H9 (cell line): Measurements from ENCODE around the gene ZNF444. TPM values are rescaled to one million over a fixed set of nuclear protein-coding genes. Genes with fewer than 3 reads are reported as not detected.

Source experiments
- DNase-seq: peaks from one replicate; pipeline ENCODE4 v3.0.0-alpha.2; 2017
- H2AFZ ChIP-seq: one replicate; pipeline ENCODE4 v1.6.1; 2013; ENCODE audit warnings: mild to moderate bottlenecking, low read length, control low read depth, moderate library complexity
- H2AK5ac ChIP-seq: 2 replicates; pipeline ENCODE4 v1.6.1; 2013; ENCODE audit warnings: low read length, control low read depth, mixed read lengths; ENCODE audit not compliant: insufficient read length
- H2BK120ac ChIP-seq: one replicate; pipeline ENCODE4 v1.6.1; 2013; ENCODE audit warnings: low read depth, mild to moderate bottlenecking, low read length, control low read depth, inconsistent platforms; ENCODE audit not compliant: poor library complexity, severe bottlenecking
- H2BK12ac ChIP-seq: 2 replicates; pipeline ENCODE4 v1.6.1; 2013; ENCODE audit warnings: low read length, control low read depth, mixed read lengths, low read depth; ENCODE audit not compliant: insufficient read length
- H2BK15ac ChIP-seq: 2 replicates; pipeline ENCODE4 v1.6.1; 2013; ENCODE audit warnings: low read depth, low read length, control low read depth
- H2BK20ac ChIP-seq: one replicate; pipeline ENCODE4 v1.6.1; 2013; ENCODE audit warnings: low read depth, mild to moderate bottlenecking, low read length, control low read depth, inconsistent platforms; ENCODE audit not compliant: poor library complexity, severe bottlenecking
- H2BK5ac ChIP-seq: 2 replicates; pipeline ENCODE4 v1.6.1; 2013; ENCODE audit warnings: low read length, control low read depth, mixed read lengths; ENCODE audit not compliant: insufficient read length
- H3K14ac ChIP-seq: 2 replicates; pipeline ENCODE4 v1.6.1; 2013; ENCODE audit warnings: low read length, control low read depth; ENCODE audit not compliant: insufficient read depth
- H3K18ac ChIP-seq: 2 replicates; pipeline ENCODE4 v1.6.1; 2013; ENCODE audit warnings: low read depth, mild to moderate bottlenecking, mixed read lengths, low read length, control low read depth; ENCODE audit not compliant: insufficient read length
- H3K23ac ChIP-seq: 2 replicates; pipeline ENCODE4 v1.6.1; 2013; ENCODE audit warnings: low read length, control low read depth, mixed read lengths, low read depth; ENCODE audit not compliant: insufficient read length
- H3K23me2 ChIP-seq: 2 replicates; pipeline ENCODE4 v1.6.1; 2013; ENCODE audit warnings: low read depth, mild to moderate bottlenecking, mixed read lengths, low read length, control low read depth; ENCODE audit not compliant: insufficient read length, poor library complexity, severe bottlenecking
- H3K27ac ChIP-seq: 2 replicates; pipeline ENCODE4 v1.5.1; 2013; ENCODE audit warnings: low read length, control low read depth, mixed read lengths, low read depth; ENCODE audit not compliant: insufficient read length
- H3K27me3 ChIP-seq: 2 replicates; pipeline ENCODE4 v1.6.1; 2013; ENCODE audit warnings: low read length, control low read depth, inconsistent platforms; ENCODE audit not compliant: insufficient read depth
- H3K4ac ChIP-seq: 2 replicates; pipeline ENCODE4 v1.6.1; 2013; ENCODE audit warnings: low read depth, mild to moderate bottlenecking, control low read depth, inconsistent platforms, low read length, moderate library complexity
- H3K4me1 ChIP-seq: 2 replicates; pipeline ENCODE4 v1.6.1; 2013; ENCODE audit warnings: low read length, control low read depth, inconsistent platforms; ENCODE audit not compliant: insufficient read depth
- H3K4me2 ChIP-seq: 2 replicates; pipeline ENCODE4 v1.6.1; 2013; ENCODE audit warnings: low read length, control low read depth, mixed read lengths; ENCODE audit not compliant: insufficient read length, insufficient read depth
- H3K56ac ChIP-seq: 2 replicates; pipeline ENCODE4 v1.6.1; 2013; ENCODE audit warnings: low read depth, mild to moderate bottlenecking, mixed read lengths, low read length, control low read depth; ENCODE audit not compliant: insufficient read length
- H3K79me1 ChIP-seq: 2 replicates; pipeline ENCODE4 v1.6.1; 2013; ENCODE audit warnings: low read depth, mild to moderate bottlenecking, moderate library complexity, low read length, control low read depth, inconsistent platforms; ENCODE audit not compliant: insufficient read depth, poor library complexity, severe bottlenecking
- H3K79me2 ChIP-seq: 2 replicates; pipeline ENCODE4 v1.6.1; 2013; ENCODE audit warnings: low read length, control low read depth, inconsistent platforms; ENCODE audit not compliant: insufficient read depth
- H3K9ac ChIP-seq: 2 replicates; pipeline ENCODE4 v1.6.1; 2013; ENCODE audit warnings: low read length, control low read depth, mixed read lengths; ENCODE audit not compliant: insufficient read length; ENCODE audit errors: extremely low read depth
- H3K9me3 ChIP-seq: one replicate; pipeline ENCODE4 v1.6.1; 2013; ENCODE audit warnings: low read depth, low read length, inconsistent platforms; ENCODE audit not compliant: control insufficient read depth
- H3T11ph ChIP-seq: one replicate; pipeline ENCODE4 v1.6.1; 2013; ENCODE audit warnings: mild to moderate bottlenecking, low read length, control low read depth, inconsistent platforms
- H4K20me1 ChIP-seq: one replicate; pipeline ENCODE4 v1.6.1; 2013; ENCODE audit not compliant: control insufficient read depth, insufficient read length, insufficient read depth
- H4K5ac ChIP-seq: 2 replicates; pipeline ENCODE4 v1.6.1; 2013; ENCODE audit warnings: low read depth, mild to moderate bottlenecking, mixed read lengths, low read length, control low read depth; ENCODE audit not compliant: insufficient read length
- H4K8ac ChIP-seq: replicated peaks from 2 replicates; pipeline ENCODE4 v1.6.1; 2013; ENCODE audit warnings: low read length, control low read depth, mixed read lengths, low read depth; ENCODE audit not compliant: insufficient read length
- H4K91ac ChIP-seq: 2 replicates; pipeline ENCODE4 v1.6.1; 2013; ENCODE audit warnings: low read depth, mild to moderate bottlenecking, moderate library complexity, mixed read lengths, low read length, control low read depth; ENCODE audit not compliant: insufficient read length
- H3K27ac Mint-ChIP-seq, 3 experiments: 2 replicates in 2 of 3; 3 replicates in 1 of 3; pipeline ENCODE4 v1.8.0; 2020 to 2021; ENCODE audit warnings: mixed read lengths in 3 of 3, mild to moderate bottlenecking in 1 of 3, moderate library complexity in 1 of 3
- H3K27me3 Mint-ChIP-seq: 2 replicates; pipeline ENCODE4 v1.8.0; 2021; ENCODE audit warnings: low read depth, mild to moderate bottlenecking, moderate library complexity, mixed read lengths
- H3K36me3 Mint-ChIP-seq, 3 experiments: 2 replicates in 2 of 3; 3 replicates in 1 of 3; pipeline ENCODE4 v1.8.0; 2020 to 2021; ENCODE audit warnings: low read depth in 3 of 3, mixed read lengths in 3 of 3; ENCODE audit not compliant: insufficient read depth in 1 of 3
- H3K4me1 Mint-ChIP-seq, 2 experiments: 2 replicates each; pipeline ENCODE4 v1.8.0; 2020; ENCODE audit warnings: mixed read lengths in 2 of 2
- H3K4me3 Mint-ChIP-seq, 2 experiments: 2 replicates in 1 of 2; 3 replicates in 1 of 2; pipeline ENCODE4 v1.8.0; 2020 to 2021; ENCODE audit warnings: mild to moderate bottlenecking in 2 of 2, mixed read lengths in 2 of 2, moderate library complexity in 1 of 2
- H3K9me3 Mint-ChIP-seq, 2 experiments: 2 replicates in 1 of 2; 3 replicates in 1 of 2; pipeline ENCODE4 v1.8.0; 2020; ENCODE audit warnings: mild to moderate bottlenecking in 2 of 2, mixed read lengths in 2 of 2, moderate library complexity in 1 of 2
- WGBS: extraction: QIAGEN DNeasy Blood & Tissue Kit; methylation state at CpG from one replicate; pipeline ENCODE4 v1.1.7; 2013; ENCODE audit warnings: missing lambda C conversion rate, low lambda C conversion rate, mixed read lengths; ENCODE audit not compliant: insufficient read length; ENCODE audit errors: extremely low coverage; 5-methylcytosine and 5-hydroxymethylcytosine counted together
- total RNA-seq: library from RNA; stranded (reverse); gene quantifications from 2 replicates; pipeline ENCODE4 v1.2.1, GENCODE V29; 2021
- TF ChIP-seq, protein P1 (sequence below): fragments of 200-600 bp; sonication (generic); conservative IDR thresholded peaks from 3 replicates; pipeline ENCODE4 v1.8.0; 2021; ENCODE audit warnings: antibody characterized with exemption, mild to moderate bottlenecking

The ZNF444 gene
- total RNA-seq, 1 experiment from 2014 or later, result 49.7 TPM

- Histone ChIP-seq H3K27ac (no peak overlapping the region), H4K5ac (no peak overlapping the region), H3K23ac (no peak overlapping the region), H3K9me3 (no peaks in the 10 kb centered on the region), H3K27me3 (no peaks in the 10 kb centered on the region), H2BK20ac (no peak overlapping the region), H3K14ac (no peak overlapping the region), H2AK5ac (no peak overlapping the region), H3K4ac (no peak overlapping the region), H2BK12ac (no peak overlapping the region), H4K91ac (no peak overlapping the region), H4K20me1 (no peaks in the 10 kb centered on the region), H3K4me2 (peak overlapping the region; percentile 88), H3K79me2 (peaks cover 4% of the 10 kb centered on the region; the same call in 1 of the 2 replicates), H3K18ac (peak overlapping the region; percentile 20), H2BK5ac (no peak overlapping the region), H3K79me1 (no peaks in the 10 kb centered on the region), H3K4me1 (peaks cover 3% of the 10 kb centered on the region; the same call in 1 of the 2 replicates), H4K8ac (no peak overlapping the region), H3K23me2 (peaks cover 13% of the 10 kb centered on the region), H3K56ac (no peak overlapping the region), H2BK15ac (no peak overlapping the region), H3K9ac (peak overlapping the region; percentile 68), H2BK120ac (no peak overlapping the region), H2AFZ (no peak overlapping the region), H3T11ph (no peak overlapping the region)
- peak overlapping the region in 2 of 3 experiments; percentile 23 to 98; a peak in 2 of 7 replicates for H3K27ac Mint-ChIP-seq
- no peaks in the 10 kb centered on the region for H3K27me3 Mint-ChIP-seq
- H3K9me3 Mint-ChIP-seq, result 0 out of 5 replicates have a peak, but pooled peaks cover 0 to 2% of the 10 kb centered on the region in 2 experiments
- DNase-seq, result no peak
- WGBS, result no CpG with 5 or more reads among the region's 26 CpGs
- TF ChIP-seq, protein P1, sequence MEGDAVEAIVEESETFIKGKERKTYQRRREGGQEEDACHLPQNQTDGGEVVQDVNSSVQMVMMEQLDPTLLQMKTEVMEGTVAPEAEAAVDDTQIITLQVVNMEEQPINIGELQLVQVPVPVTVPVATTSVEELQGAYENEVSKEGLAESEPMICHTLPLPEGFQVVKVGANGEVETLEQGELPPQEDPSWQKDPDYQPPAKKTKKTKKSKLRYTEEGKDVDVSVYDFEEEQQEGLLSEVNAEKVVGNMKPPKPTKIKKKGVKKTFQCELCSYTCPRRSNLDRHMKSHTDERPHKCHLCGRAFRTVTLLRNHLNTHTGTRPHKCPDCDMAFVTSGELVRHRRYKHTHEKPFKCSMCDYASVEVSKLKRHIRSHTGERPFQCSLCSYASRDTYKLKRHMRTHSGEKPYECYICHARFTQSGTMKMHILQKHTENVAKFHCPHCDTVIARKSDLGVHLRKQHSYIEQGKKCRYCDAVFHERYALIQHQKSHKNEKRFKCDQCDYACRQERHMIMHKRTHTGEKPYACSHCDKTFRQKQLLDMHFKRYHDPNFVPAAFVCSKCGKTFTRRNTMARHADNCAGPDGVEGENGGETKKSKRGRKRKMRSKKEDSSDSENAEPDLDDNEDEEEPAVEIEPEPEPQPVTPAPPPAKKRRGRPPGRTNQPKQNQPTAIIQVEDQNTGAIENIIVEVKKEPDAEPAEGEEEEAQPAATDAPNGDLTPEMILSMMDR, result no peak
- H3K4me3 Mint-ChIP-seq, result peak overlapping the region; percentile 79 to 85
- H3K36me3 Mint-ChIP-seq, result peaks cover 0 to 4% (median under 1%) of the 10 kb centered on the region in 3 experiments; a peak in 4 of 7 replicates
- H3K4me1 Mint-ChIP-seq, result peaks cover 25% of the 10 kb centered on the region in 2 experiments
Observed at GRCh38 chr19:56141417-56141993, 418 bp downstream of the ZNF444 start.
